HepG2 (cell line): ENCODE results near the gene FAM193A.

Source experiments
- FOXP4 ChIP-seq: sonication (generic); formaldehyde crosslinking; IDR thresholded peaks from 2 replicates; pipeline ENCODE4 v1.4.0; 2020; ENCODE audit warnings: missing genetic modification reagents
- RBM39 ChIP-seq: fragments of 200-400 bp; formaldehyde crosslinking; IDR thresholded peaks from one replicate; pipeline ENCODE4 v1.6.1; 2018; ENCODE audit warnings: antibody characterized with exemption, mild to moderate bottlenecking, low read depth, low read length; ENCODE audit not compliant: poor library complexity, severe bottlenecking

GRCh38 chr4:2572076-2572475, 35.6 kb downstream of the FAM193A start:
- TF ChIP-seq FOXP4 (CRISPR knock-in tag) (no peak), RBM39 (no peak)
